Lung (tissue), 12 donors: Measurements from ENCODE around the gene NUDT22. TPM values are rescaled to one million over a fixed set of nuclear protein-coding genes. Genes with fewer than 3 reads are reported as not detected.

Experiments used
- ATAC-seq: fragments of 200-7000 bp; cut with Tn5 transposase; one replicate; pipeline ENCODE4 v1.9.1; 2020; ENCODE audit warnings: moderate number of reproducible peaks; ENCODE audit not compliant: insufficient read depth, low FRiP score
- DNase-seq, 3 donors: peaks; one replicate each; pipeline ENCODE4 v3.0.0-alpha.2; 2013 to 2017
- H3K27ac ChIP-seq, 2 donors: one replicate each; pipeline ENCODE4 v1.5.1; 2013; ENCODE audit warnings: mild to moderate bottlenecking in 2 of 2, moderate library complexity in 2 of 2, control low read depth in 1 of 2, inconsistent platforms in 1 of 2, low read depth in 1 of 2, low read length in 1 of 2
- H3K27me3 ChIP-seq, 3 donors: one replicate each; pipeline ENCODE4 v1.5.1; 2013; ENCODE audit warnings: low read length in 2 of 3; ENCODE audit not compliant: control insufficient read depth in 3 of 3, insufficient read depth in 3 of 3
- H3K36me3 ChIP-seq, 4 donors: one replicate each; pipeline ENCODE4 v1.5.1; 2013; ENCODE audit warnings: low read length in 4 of 4, mild to moderate bottlenecking in 1 of 4, moderate library complexity in 1 of 4; ENCODE audit not compliant: control insufficient read depth in 4 of 4, insufficient read depth in 4 of 4
- H3K4me1 ChIP-seq, 5 donors: one replicate each; pipeline ENCODE4 v1.5.1; 2013; ENCODE audit warnings: low read length in 5 of 5, mild to moderate bottlenecking in 2 of 5, moderate library complexity in 1 of 5; ENCODE audit not compliant: control insufficient read depth in 5 of 5, insufficient read depth in 5 of 5
- H3K4me3 ChIP-seq: one replicate; pipeline ENCODE4 v1.5.1; 2013; ENCODE audit warnings: mild to moderate bottlenecking, control low read depth, moderate library complexity
- H3K9ac ChIP-seq, 2 donors: one replicate each; pipeline ENCODE4 v1.5.1; 2013; ENCODE audit warnings: low read length in 2 of 2, control low read depth in 1 of 2; ENCODE audit not compliant: insufficient read depth in 1 of 2
- H3K9me3 ChIP-seq, 4 donors: one replicate each; pipeline ENCODE4 v1.5.1; 2013; ENCODE audit warnings: low read length in 3 of 4, mild to moderate bottlenecking in 1 of 4, moderate library complexity in 1 of 4; ENCODE audit not compliant: control insufficient read depth in 4 of 4, insufficient read depth in 3 of 4
- WGBS, 2 donors: extraction: QIAGEN DNeasy Blood & Tissue Kit; methylation state at CpG; one replicate each; pipeline ENCODE4 v1.1.7; 2013; 5-methylcytosine and 5-hydroxymethylcytosine counted together
- polyA plus RNA-seq, 2 donors: library from polyadenylated mRNA; stranded (reverse); fragments of 200-250 nt; gene quantifications; one replicate each; pipeline ENCODE4 v1.2.1, GENCODE V29; 2013
- total RNA-seq, 2 donors: library from RNA; depleted of rRNA in 1 of 2; stranded (reverse); fragments of >200 nt in 1 of 2; gene quantifications; one replicate each; pipeline ENCODE4 v1.2.1, GENCODE V29; 2014 to 2021
- TF ChIP-seq, protein P1 (sequence below): IDR thresholded peaks from 2 replicates; pipeline ENCODE4 v1.5.1; 2012; ENCODE audit warnings: mild to moderate bottlenecking; ENCODE audit errors: control extremely low read depth, extremely low read depth
- donor health status: control.
- donor health status: control.
- donor health status: Bipolar disorder and iron deficiency.
- donor health status: healthy.
- donor health status: DM: yes; HTN: yes; CAD: no.

NUDT22 gene
- total and polyA plus RNA-seq, 4 donors = 23.7 to 90.2 (median 64.9) TPM

DNA sequence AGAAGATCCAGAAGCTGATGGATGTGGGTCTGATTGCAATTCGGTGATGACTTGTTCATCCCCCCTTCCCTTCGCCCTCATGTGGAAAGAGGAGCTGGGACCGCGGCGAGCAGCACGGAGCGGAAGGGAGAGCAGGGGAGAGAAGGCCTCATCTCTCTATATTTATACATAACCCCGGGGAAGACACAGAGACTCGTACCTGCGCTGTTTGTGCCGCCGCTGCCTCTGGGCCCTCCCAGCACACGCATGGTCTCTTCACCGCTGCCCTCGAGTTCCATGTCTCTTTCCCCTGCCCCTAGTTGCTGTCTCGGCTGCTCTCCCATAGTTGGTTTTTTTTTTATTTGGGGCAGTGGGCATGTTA, 22.0 kb upstream of the NUDT22 start:
- Histone ChIP-seq H3K4me1 (peaks cover 0 to 25% (median 0%) of the 10 kb centered on the region in 5 donors), H3K9me3 (no peaks in the 10 kb centered on the region), H3K9ac (no peak overlapping the region), H3K36me3 (peaks cover 21 to 42% (median 33%) of the 10 kb centered on the region in 4 donors), H3K4me3 (no peak overlapping the region), H3K27me3 (no peaks in the 10 kb centered on the region), H3K27ac (no peak overlapping the region)
- TF ChIP-seq, protein P1, sequence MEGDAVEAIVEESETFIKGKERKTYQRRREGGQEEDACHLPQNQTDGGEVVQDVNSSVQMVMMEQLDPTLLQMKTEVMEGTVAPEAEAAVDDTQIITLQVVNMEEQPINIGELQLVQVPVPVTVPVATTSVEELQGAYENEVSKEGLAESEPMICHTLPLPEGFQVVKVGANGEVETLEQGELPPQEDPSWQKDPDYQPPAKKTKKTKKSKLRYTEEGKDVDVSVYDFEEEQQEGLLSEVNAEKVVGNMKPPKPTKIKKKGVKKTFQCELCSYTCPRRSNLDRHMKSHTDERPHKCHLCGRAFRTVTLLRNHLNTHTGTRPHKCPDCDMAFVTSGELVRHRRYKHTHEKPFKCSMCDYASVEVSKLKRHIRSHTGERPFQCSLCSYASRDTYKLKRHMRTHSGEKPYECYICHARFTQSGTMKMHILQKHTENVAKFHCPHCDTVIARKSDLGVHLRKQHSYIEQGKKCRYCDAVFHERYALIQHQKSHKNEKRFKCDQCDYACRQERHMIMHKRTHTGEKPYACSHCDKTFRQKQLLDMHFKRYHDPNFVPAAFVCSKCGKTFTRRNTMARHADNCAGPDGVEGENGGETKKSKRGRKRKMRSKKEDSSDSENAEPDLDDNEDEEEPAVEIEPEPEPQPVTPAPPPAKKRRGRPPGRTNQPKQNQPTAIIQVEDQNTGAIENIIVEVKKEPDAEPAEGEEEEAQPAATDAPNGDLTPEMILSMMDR = no peak
- 89 to 93% methylated on average over 16 of the region's 16 CpGs for WGBS, 2 donors
- no peak for DNase-seq
- ATAC-seq = no peak

DNA sequence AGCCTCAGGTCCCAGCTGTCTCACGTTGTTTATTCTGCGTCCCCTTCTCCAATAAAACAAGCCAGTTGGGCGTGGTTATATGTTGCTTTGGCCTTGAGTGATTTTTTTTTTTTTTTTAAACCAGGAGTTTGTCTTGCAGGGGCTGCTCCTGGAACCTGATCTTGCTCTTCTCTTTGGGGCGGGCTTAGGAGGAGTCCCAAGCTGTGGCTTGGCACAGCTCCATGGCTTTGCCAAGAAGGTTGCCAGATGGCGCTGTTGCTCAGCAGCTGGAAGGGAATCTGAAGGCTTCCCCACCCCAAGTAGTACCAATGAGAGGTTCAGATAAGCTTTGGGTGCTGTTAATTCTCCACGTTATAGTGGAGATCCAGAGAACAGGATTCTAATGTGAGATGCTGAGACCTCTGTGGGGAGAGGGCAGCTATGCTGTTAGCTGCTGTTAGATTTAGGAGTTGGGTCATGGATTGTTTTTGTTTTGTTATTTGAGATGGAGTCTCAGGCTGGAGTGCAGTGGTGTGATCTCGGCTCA, 21.5 kb upstream of the NUDT22 start:
- WGBS, 2 donors = 26 to 32% methylated on average over 7 of the region's 7 CpGs
- H3K36me3 ChIP-seq = peaks cover 21 to 42% (median 34%) of the 10 kb centered on the region in 4 donors
- H3K9ac ChIP-seq = no peak overlapping the region
- DNase-seq (peak; percentile 86 to 94 (median 89)), ATAC-seq (peak; percentile 56)
- no peak overlapping the region for H3K4me3 ChIP-seq
- H3K27ac ChIP-seq = peak overlapping the region in 1 of 2 donors; percentile 16
- TF ChIP-seq, protein P1 = peak; percentile 94
- H3K4me1 ChIP-seq = peaks cover 0 to 27% (median 0%) of the 10 kb centered on the region in 5 donors
- H3K9me3 ChIP-seq = no peaks in the 10 kb centered on the region
- H3K27me3 ChIP-seq = no peaks in the 10 kb centered on the region

DNA sequence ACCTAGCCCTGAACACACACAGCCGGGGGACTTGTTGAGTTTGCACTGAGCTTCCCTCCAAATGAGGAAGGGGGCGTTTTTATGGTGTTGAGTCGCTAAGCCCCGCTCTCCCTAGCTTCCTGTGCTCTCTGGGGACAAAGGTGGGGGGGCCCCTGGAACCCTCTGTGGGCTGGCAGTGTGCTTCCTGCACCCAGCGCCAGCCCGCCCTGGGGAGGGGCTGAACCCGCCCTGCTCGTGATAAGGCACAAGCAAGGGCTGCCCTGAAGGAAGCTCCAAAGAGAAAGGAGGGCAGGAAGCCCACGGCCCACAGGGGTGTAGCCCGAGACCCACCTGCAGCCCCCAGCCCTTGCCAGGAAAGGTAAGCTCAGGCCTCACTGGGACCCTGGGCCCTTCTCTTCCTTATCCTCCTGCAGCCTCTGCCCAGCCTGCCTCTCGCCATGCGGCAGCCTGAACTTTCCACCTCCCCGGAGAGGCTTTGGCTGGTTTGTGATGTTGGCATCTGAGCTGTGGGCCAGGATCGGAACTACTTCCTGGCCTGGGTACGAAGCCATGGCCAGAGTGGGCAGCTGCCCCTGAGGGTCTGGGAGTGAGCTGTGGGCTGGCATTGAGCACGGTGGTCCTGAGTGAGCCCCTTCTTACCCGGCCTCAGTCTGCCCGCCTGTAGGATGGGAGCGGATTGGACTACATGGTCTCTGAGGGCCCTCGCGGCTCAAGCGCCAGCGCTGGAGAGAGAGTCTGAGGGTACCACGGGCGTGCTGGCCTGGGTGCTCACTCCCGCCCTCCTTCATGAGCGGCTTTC, 19.4 kb upstream of the NUDT22 start, which contains the start of gene FERMT3:
FERMT3 (plus strand) TSS at position 265 of the 799 bp plus-strand sequence. CDS start 644 bp downstream, outside the sequence.
- ATAC-seq = peak; percentile 21
- Histone ChIP-seq H3K27me3 (no peaks in the 10 kb centered on the region), H3K4me3 (peak within 1 kb of the TSS; percentile 34), H3K36me3 (peaks cover 15 to 38% (median 21%) of the 10 kb centered on the region in 4 donors), H3K9me3 (peaks cover 0 to 2% (median 0%) of the 10 kb centered on the region in 4 donors), H3K4me1 (peaks cover 0 to 27% (median 0%) of the 10 kb centered on the region in 5 donors), H3K9ac (peak within 1 kb of the TSS in 1 of 2 donors; percentile 23), H3K27ac (peak within 1 kb of the TSS; percentile 70 to 96)
- TF ChIP-seq, protein P1 = no peak
- WGBS, 2 donors = 31 to 45% methylated on average over 27 of the region's 27 CpGs
- DNase-seq = peak in 1 of 3 donors; percentile 28
